GM18507 (cell line): Measurements from ENCODE around the gene CTSF.
"Not testable (repeated sequence)": the region's sequence is repeated elsewhere in the genome, so short reads cannot be mapped to it uniquely, and the experiment has no call there.

Experiments
- DNase-seq: peaks from one replicate; pipeline ENCODE4 v3.0.0; 2011; ENCODE audit warnings: low read depth; ENCODE audit not compliant: insufficient read length; ENCODE audit errors: extremely low spot score
- FAIRE-seq: peaks from 2 replicates; lab custom pipeline; 2011; peaks lifted over from hg19 to GRCh38; lab: Jason Lieb, UNC

The CTSF gene

GRCh38 chr11:66568124-66568916, at the start of gene CTSF:
TSS of gene CTSF (minus strand) at chr11:66568606. CDS start at chr11:66568486, 120 bp downstream.
- FAIRE-seq (peak; percentile 12), DNase-seq (peak; percentile 76)

- DNase-seq (no peak), FAIRE-seq (no peak)
These were observed 48.9 kb upstream of the CTSF start for GRCh38 chr11:66617155-66617834.

- peak; percentile 93 for FAIRE-seq
- peak; percentile 98 for DNase-seq
These were observed 48.2 kb upstream of the CTSF start, which contains the start of gene RBM14 for GRCh38 chr11:66616379-66617154. TSS of gene RBM14 (plus strand) at chr11:66616630. CDS start at chr11:66616721, 91 bp downstream.

- DNase-seq (no peak), FAIRE-seq (no peak)
These were observed 45.7 kb upstream of the CTSF start for GRCh38 chr11:66614073-66614472.

- DNase-seq = no peak
- FAIRE-seq = no peak
These were observed 44.1 kb upstream of the CTSF start for GRCh38 chr11:66612458-66612857.

- FAIRE-seq (no peak), DNase-seq (no peak)
These were observed 41.6 kb upstream of the CTSF start for GRCh38 chr11:66609721-66610617.

- no peak for FAIRE-seq
- no peak for DNase-seq
These were observed 38.9 kb upstream of the CTSF start for GRCh38 chr11:66607126-66607834.

- not testable (repeated sequence) for DNase-seq, FAIRE-seq
These were observed 38.2 kb upstream of the CTSF start for GRCh38 chr11:66606608-66607007.

GRCh38 chr11:66604155-66604554, 35.7 kb upstream of the CTSF start:
- FAIRE-seq (no peak), DNase-seq (no peak)

GRCh38 chr11:66603072-66603471, 34.7 kb upstream of the CTSF start:
- no peak for FAIRE-seq
- no peak for DNase-seq

- no peak for DNase-seq
- FAIRE-seq = no peak
These were observed 32.3 kb upstream of the CTSF start for GRCh38 chr11:66600631-66601233.

GRCh38 chr11:66600219-66600618, 31.8 kb upstream of the CTSF start:
- no peak for FAIRE-seq
- DNase-seq = no peak

- no peak for DNase-seq
- FAIRE-seq = no peak
These were observed 30.6 kb upstream of the CTSF start for GRCh38 chr11:66598993-66599392.

GRCh38 chr11:66595245-66595904, 27.0 kb upstream of the CTSF start:
- no peak for FAIRE-seq

GRCh38 chr11:66593650-66594049, 25.2 kb upstream of the CTSF start:
- FAIRE-seq = no peak
- no peak for DNase-seq

More at GRCh38 chr11:66595245-66595904, 27.0 kb upstream of the CTSF start:
- DNase-seq = no peak

GRCh38 chr11:66593303-66593635, 24.9 kb upstream of the CTSF start:
- no peak for DNase-seq
- FAIRE-seq = no peak

GRCh38 chr11:66592457-66593302, 24.3 kb upstream of the CTSF start, which contains the start of the genes CCDC87 and CCS:
TSS of gene CCDC87 (minus strand) at chr11:66593063. CDS start at chr11:66593015, 48 bp downstream.
TSS of gene CCS (plus strand) at chr11:66593185. CDS start at chr11:66593262, 77 bp downstream.
- FAIRE-seq (peak; percentile 94), DNase-seq (peak; percentile 100)
